DOHH2 (cell line): ENCODE measurements around the gene SLC5A10.

Source experiments
- EZH2phosphoT487 ChIP-seq: fragments of 200-600 bp; sonication (generic); IDR thresholded peaks from 2 replicates; pipeline ENCODE4 v1.6.1; 2017; ENCODE audit warnings: borderline replicate concordance, mild to moderate bottlenecking, antibody characterized with exemption, low read length, moderate library complexity, mixed read lengths
- TF ChIP-seq, protein P1 (sequence below): fragments of 200-600 bp; sonication (generic); IDR thresholded peaks from one replicate; pipeline ENCODE4 v1.5.1; 2014; ENCODE audit warnings: antibody characterized with exemption, mild to moderate bottlenecking, low read depth, low read length; ENCODE audit not compliant: poor library complexity, severe bottlenecking

DNA sequence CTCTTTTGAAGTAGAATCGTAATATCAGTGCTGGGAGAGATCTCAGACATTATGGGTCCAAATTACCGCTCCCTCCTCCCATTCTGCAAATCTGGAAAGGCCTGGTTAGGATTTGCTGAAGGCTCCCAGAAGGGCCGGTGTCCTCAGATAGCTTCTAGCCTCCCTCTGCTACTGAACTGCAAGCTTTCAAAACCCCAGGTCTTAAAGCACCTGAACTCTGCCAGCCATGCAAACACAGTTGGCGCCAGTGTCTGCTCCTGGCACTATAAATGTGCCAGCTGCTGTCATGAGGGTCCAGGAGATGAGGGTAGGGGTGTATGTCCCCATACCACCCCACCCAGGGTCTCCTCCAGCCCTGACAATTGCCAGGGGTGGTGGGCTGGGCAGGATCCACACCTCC is 24.2 kb downstream of the SLC5A10 start:
- TF ChIP-seq, protein P1, sequence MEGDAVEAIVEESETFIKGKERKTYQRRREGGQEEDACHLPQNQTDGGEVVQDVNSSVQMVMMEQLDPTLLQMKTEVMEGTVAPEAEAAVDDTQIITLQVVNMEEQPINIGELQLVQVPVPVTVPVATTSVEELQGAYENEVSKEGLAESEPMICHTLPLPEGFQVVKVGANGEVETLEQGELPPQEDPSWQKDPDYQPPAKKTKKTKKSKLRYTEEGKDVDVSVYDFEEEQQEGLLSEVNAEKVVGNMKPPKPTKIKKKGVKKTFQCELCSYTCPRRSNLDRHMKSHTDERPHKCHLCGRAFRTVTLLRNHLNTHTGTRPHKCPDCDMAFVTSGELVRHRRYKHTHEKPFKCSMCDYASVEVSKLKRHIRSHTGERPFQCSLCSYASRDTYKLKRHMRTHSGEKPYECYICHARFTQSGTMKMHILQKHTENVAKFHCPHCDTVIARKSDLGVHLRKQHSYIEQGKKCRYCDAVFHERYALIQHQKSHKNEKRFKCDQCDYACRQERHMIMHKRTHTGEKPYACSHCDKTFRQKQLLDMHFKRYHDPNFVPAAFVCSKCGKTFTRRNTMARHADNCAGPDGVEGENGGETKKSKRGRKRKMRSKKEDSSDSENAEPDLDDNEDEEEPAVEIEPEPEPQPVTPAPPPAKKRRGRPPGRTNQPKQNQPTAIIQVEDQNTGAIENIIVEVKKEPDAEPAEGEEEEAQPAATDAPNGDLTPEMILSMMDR = no peak
- no peak for TF ChIP-seq EZH2phosphoT487
